HL-60 (cell line): Measurements from ENCODE around the gene UGCG.

ENCODE experiments used
- DNase-seq, 2 experiments: peaks; one replicate each; pipeline ENCODE4 v3.0.0-alpha.2; 2010 to 2020; ENCODE audit warnings: low read depth in 1 of 2, low spot score in 1 of 2
- H3K27ac ChIP-seq: fragments of 250-450 bp; sonication (Bioruptor Pico); replicated peaks from 2 replicates; pipeline ENCODE4 v1.5.1; 2020; ENCODE audit warnings: mild to moderate bottlenecking, moderate library complexity
- H3K27me3 ChIP-seq: fragments of 250-450 bp; sonication (Bioruptor Pico); 2 replicates; pipeline ENCODE4 v1.5.1; 2021; ENCODE audit warnings: mild to moderate bottlenecking, moderate library complexity; ENCODE audit not compliant: insufficient read depth, poor library complexity, severe bottlenecking
- H3K4me3 ChIP-seq: replicated peaks from 2 replicates; pipeline ENCODE4 v1.5.1; 2011; ENCODE audit warnings: mild to moderate bottlenecking, control low read depth, low read length; ENCODE audit not compliant: insufficient read depth
- CTCF ChIP-seq: IDR thresholded peaks from one replicate; pipeline ENCODE4 v1.5.1; 2011; ENCODE audit warnings: low read length, control low read depth, inconsistent platforms; ENCODE audit not compliant: insufficient read depth
- GABPA ChIP-seq: IDR thresholded peaks from 2 replicates; pipeline ENCODE4 v1.6.1; 2012; ENCODE audit warnings: low read depth
- POLR2AphosphoS5 ChIP-seq: IDR thresholded peaks from 2 replicates; pipeline ENCODE4 v1.6.1; 2012; ENCODE audit warnings: low read depth
- REST ChIP-seq: IDR thresholded peaks from 2 replicates; pipeline ENCODE4 v1.6.1; 2012; ENCODE audit warnings: low read depth; ENCODE audit not compliant: insufficient replicate concordance
- SPI1 ChIP-seq: IDR thresholded peaks from 2 replicates; pipeline ENCODE4 v1.6.1; 2012; ENCODE audit warnings: low read depth, mild to moderate bottlenecking, borderline replicate concordance

UGCG gene

GRCh38 chr9:111877420-111877819 is 19.2 kb upstream of the UGCG start:
- no peak overlapping the region for H3K4me3 ChIP-seq
- no peaks in the 10 kb centered on the region for H3K27me3 ChIP-seq
- H3K27ac ChIP-seq = no peak overlapping the region
- TF ChIP-seq POLR2AphosphoS5 (no peak), GABPA (no peak), REST (no peak), SPI1 (no peak), CTCF (no peak)
- no peak for DNase-seq

- Histone ChIP-seq H3K4me3 (no peak overlapping the region), H3K27me3 (no peaks in the 10 kb centered on the region), H3K27ac (no peak overlapping the region)
- TF ChIP-seq GABPA (no peak), CTCF (no peak), SPI1 (no peak), POLR2AphosphoS5 (no peak), REST (no peak)
- no peak for DNase-seq
These were observed 17.7 kb upstream of the UGCG start for GRCh38 chr9:111878946-111879345.

GRCh38 chr9:111886983-111887718 is 9.5 kb upstream of the UGCG start:
- Histone ChIP-seq H3K27ac (no peak overlapping the region), H3K27me3 (no peaks in the 10 kb centered on the region), H3K4me3 (no peak overlapping the region)
- no peak for DNase-seq
- TF ChIP-seq POLR2AphosphoS5 (no peak), REST (no peak), SPI1 (no peak), CTCF (no peak), GABPA (no peak)
